Stomach (tissue), 4 donors: ENCODE results near the gene PARP1.

Source experiments
- CTCF ChIP-seq, 7 experiments: fragments of 450-650 bp in 4 of 7; fragments of 200-600 bp in 3 of 7; sonication (generic) in 3 of 7; IDR thresholded peaks; one replicate each; pipeline ENCODE4 v1.5.1; 2016 to 2019; ENCODE audit warnings: antibody characterized with exemption in 7 of 7, control low read depth in 2 of 7, mild to moderate bottlenecking in 1 of 7
- EP300 ChIP-seq: sonication (generic); formaldehyde crosslinking; IDR thresholded peaks from one replicate; pipeline ENCODE4 v1.6.1; 2017; ENCODE audit warnings: antibody characterized with exemption
- POLR2A ChIP-seq, 4 donors: fragments of 450-650 bp; IDR thresholded peaks; one replicate each; pipeline ENCODE4 v1.6.1; 2016; ENCODE audit warnings: antibody characterized with exemption in 4 of 4, control low read depth in 2 of 4, mild to moderate bottlenecking in 1 of 4, moderate library complexity in 1 of 4
- POLR2AphosphoS5 ChIP-seq, 3 donors: sonication (generic); formaldehyde crosslinking; IDR thresholded peaks; one replicate each; pipeline ENCODE4 v1.6.1; 2016; ENCODE audit warnings: antibody characterized with exemption in 3 of 3

- no peak for TF ChIP-seq CTCF (IDR thresholded peaks at IDR 0.05)
- TF ChIP-seq POLR2A (IDR thresholded peaks at IDR 0.05): no peak
- TF ChIP-seq EP300: no peak
- TF ChIP-seq POLR2AphosphoS5 (IDR thresholded peaks at IDR 0.05): no peak
Measured at GRCh38 chr1:226381226-226381998, 26.5 kb downstream of the PARP1 start.
